ENCODE data around the gene ATP8B4. TPM values are rescaled to one million over a fixed set of nuclear protein-coding genes. Genes with fewer than 3 reads are reported as not detected.

Gene ATP8B4
- 0.99 and 1.1 TPM in 2 replicates for total RNA-seq (ENCODE audit: low replicate concordance)

GRCh38 chr15:50119063-50120040, at the start of gene ATP8B4:
ATP8B4 (minus strand) TSS chr15:50119233; CDS start chr15:50106966, 12,267 bp downstream.
- TF ChIP-seq, protein P1, sequence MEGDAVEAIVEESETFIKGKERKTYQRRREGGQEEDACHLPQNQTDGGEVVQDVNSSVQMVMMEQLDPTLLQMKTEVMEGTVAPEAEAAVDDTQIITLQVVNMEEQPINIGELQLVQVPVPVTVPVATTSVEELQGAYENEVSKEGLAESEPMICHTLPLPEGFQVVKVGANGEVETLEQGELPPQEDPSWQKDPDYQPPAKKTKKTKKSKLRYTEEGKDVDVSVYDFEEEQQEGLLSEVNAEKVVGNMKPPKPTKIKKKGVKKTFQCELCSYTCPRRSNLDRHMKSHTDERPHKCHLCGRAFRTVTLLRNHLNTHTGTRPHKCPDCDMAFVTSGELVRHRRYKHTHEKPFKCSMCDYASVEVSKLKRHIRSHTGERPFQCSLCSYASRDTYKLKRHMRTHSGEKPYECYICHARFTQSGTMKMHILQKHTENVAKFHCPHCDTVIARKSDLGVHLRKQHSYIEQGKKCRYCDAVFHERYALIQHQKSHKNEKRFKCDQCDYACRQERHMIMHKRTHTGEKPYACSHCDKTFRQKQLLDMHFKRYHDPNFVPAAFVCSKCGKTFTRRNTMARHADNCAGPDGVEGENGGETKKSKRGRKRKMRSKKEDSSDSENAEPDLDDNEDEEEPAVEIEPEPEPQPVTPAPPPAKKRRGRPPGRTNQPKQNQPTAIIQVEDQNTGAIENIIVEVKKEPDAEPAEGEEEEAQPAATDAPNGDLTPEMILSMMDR (IDR thresholded peaks at IDR 0.05; ENCODE audit: insufficient read depth, low read length), result no peak
- no peak within 1 kb of the TSS for H3K4me3 ChIP-seq (ENCODE audit: low read depth, low read length)
- DNase-seq (ENCODE audit: low read depth), result no peak

DNA sequence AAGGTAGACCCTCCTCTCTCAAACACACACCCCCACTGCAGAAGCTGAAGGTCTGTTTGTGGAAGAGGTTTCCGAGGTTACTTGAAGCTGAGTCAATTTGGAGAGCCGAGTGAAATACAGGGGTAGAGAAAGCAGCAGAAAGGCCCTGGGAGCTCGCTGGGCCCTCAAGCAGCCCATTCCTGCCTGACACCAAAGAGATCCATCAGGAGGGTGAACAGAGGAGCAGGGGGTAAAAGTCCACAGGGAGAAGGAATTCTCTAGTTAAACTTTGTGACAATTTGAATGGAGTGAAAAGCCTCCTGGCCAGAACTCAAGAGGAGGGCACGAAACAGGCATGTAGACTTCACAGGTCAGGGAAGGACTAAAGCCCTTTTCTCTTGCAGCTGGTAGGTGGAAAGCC, 49.3 kb upstream of the ATP8B4 start:
- no peak for DNase-seq (ENCODE audit: low read depth)
- TF ChIP-seq, protein P1 (IDR thresholded peaks at IDR 0.05; ENCODE audit: insufficient read depth, low read length), result no peak
- H3K4me3 ChIP-seq (ENCODE audit: low read depth, low read length), result no peak overlapping the region

GRCh38 chr15:50167110-50167509, 48.1 kb upstream of the ATP8B4 start:
- H3K4me3 ChIP-seq (ENCODE audit: low read depth, low read length), result no peak overlapping the region
- TF ChIP-seq, protein P1 (IDR thresholded peaks at IDR 0.05; ENCODE audit: insufficient read depth, low read length), result no peak
- no peak for DNase-seq (ENCODE audit: low read depth)

DNA sequence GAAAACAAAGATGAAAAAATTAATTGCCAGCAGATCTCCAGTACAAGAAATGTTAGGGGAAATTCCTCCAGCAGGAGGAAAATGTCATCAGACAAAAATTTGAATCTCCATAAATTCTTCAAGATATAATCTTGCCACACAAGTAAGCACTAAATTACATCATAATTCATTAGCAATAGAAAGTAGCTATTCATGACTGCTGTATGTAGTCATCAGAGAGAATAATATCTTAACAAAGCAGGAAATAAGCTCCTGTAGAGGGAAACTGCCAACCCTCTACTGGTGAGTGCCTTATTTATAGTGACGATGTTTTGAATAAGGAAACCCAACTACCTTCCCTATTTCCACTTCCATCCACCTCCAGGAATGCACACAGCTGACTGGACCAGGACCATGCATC, 47.2 kb upstream of the ATP8B4 start:
- peak; percentile 86 for DNase-seq (ENCODE audit: low read depth)
- no peak overlapping the region for H3K4me3 ChIP-seq (ENCODE audit: low read depth, low read length)
- TF ChIP-seq, protein P1 (IDR thresholded peaks at IDR 0.05; ENCODE audit: insufficient read depth, low read length), result no peak

- H3K4me3 ChIP-seq (ENCODE audit: low read depth, low read length), result no peak overlapping the region
- no peak for DNase-seq (ENCODE audit: low read depth)
- TF ChIP-seq, protein P1 (IDR thresholded peaks at IDR 0.05; ENCODE audit: insufficient read depth, low read length), result no peak
Measured at GRCh38 chr15:50164458-50164857, 45.4 kb upstream of the ATP8B4 start.

GRCh38 chr15:50163719-50164410, 44.8 kb upstream of the ATP8B4 start:
- DNase-seq (ENCODE audit: low read depth), result no peak
- no peak overlapping the region for H3K4me3 ChIP-seq (ENCODE audit: low read depth, low read length)
- TF ChIP-seq, protein P1 (IDR thresholded peaks at IDR 0.05; ENCODE audit: insufficient read depth, low read length), result no peak
